Fibroblast of lung (primary cell): Measurements from ENCODE around the gene DCD.

Source experiments
- EZH2 ChIP-seq: IDR thresholded peaks from 2 replicates; pipeline ENCODE4 v1.5.1; 2012; ENCODE audit warnings: low read length, control low read depth, mild to moderate bottlenecking; ENCODE audit errors: missing control alignments
- TF ChIP-seq, protein P1 (sequence below), 2 donors: IDR thresholded peaks in 1 of 2; conservative IDR thresholded peaks in 1 of 2; 1 replicate in 1 of 2; 2 replicates in 1 of 2; pipeline ENCODE4 v1.5.1; 2011 to 2012; ENCODE audit warnings: low read length in 2 of 2, control low read depth in 1 of 2, inconsistent platforms in 1 of 2, low read depth in 1 of 2, mild to moderate bottlenecking in 1 of 2

DNA sequence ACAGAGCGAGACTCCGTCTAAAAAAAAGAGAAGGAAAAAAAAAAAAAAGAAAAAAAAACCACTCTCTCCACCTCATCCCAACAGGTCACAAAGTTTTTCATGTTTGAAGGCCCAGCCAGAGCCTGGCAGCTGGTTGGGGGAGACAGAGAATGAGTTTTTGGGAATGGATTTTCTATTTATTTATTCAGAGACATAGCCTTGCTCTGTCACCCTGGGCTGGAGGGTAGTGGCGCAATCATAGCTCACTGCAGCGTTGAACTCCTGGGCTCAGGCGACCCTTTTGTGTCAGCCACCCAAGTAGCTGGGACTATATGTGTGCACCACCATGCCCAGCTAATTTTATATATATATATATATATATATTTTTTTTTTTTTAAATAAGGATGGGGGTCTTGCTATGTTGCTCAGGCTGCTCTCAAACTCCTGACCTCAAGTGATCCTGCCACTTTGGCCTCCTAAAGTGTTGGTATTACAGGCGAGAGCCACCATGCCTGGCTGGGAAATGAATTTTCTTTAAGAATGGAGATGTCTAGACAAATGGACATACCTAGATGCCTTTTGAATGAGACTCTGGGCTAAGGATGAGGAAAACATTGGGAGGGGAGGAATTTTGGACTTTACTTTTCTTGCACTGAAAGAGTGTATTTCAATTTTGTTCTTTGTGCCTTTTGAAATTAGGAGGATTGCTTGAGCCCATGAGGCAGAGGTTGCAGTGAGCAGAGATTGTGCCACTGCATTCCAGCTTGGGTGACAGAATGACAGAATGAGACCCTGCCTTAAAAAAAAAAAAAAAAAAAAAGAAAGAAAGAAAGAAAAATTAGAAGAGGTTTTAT lies 42.8 kb downstream of the DCD start:
- TF ChIP-seq, protein P1, sequence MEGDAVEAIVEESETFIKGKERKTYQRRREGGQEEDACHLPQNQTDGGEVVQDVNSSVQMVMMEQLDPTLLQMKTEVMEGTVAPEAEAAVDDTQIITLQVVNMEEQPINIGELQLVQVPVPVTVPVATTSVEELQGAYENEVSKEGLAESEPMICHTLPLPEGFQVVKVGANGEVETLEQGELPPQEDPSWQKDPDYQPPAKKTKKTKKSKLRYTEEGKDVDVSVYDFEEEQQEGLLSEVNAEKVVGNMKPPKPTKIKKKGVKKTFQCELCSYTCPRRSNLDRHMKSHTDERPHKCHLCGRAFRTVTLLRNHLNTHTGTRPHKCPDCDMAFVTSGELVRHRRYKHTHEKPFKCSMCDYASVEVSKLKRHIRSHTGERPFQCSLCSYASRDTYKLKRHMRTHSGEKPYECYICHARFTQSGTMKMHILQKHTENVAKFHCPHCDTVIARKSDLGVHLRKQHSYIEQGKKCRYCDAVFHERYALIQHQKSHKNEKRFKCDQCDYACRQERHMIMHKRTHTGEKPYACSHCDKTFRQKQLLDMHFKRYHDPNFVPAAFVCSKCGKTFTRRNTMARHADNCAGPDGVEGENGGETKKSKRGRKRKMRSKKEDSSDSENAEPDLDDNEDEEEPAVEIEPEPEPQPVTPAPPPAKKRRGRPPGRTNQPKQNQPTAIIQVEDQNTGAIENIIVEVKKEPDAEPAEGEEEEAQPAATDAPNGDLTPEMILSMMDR (conservative IDR thresholded peaks at IDR 0.05 in 1 of 2, IDR thresholded peaks at IDR 0.05 in 1 of 2; ENCODE audit: low read depth in 1 of 2, low read length in 2 of 2), result no peak
- no peak for TF ChIP-seq EZH2
